ENCODE results near the gene GTPBP10.
A peak's percentile ranks its signal among the peaks of the same experiment; 100 is the strongest.

The GTPBP10 gene

DNA sequence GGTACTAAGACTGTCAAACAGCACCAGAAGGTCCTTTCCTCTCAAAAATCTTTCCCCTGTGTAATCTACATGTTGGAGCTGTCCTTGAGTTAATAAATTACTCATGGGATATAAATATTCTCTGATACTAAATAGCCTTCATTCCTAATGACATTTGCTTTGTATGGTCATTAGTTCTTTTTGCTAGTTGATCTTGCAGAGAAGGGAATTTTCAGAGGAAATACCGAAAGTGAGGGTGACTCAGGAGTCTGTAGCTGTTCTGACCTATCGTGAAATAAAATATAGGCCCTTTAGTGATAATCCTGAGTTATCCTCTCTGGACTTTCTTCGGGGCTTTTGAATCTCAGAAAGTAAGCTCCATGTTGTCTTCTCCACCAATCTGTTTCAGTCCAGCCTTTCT is 37.3 kb downstream of the GTPBP10 start:
- DNase-seq: no peak

DNA sequence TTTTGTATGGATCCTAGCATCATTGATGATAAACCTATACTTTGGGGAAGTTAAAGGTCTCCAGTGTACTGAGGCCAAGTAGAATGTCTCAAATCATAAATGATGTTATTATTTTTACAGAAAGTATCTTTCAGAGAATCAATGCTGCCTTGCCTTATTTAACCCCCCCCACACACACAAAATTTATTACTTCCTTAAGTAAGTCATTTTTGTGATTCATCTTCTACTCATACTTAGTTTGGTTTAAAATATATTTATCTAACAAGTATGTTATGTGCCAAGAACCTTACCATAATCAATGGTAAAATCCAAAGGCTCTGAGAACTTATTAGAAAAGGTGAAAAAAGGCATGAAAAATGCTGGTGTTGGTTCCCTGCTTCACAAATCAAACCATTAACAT is 37.9 kb downstream of the GTPBP10 start:
- no peak for DNase-seq

DNA sequence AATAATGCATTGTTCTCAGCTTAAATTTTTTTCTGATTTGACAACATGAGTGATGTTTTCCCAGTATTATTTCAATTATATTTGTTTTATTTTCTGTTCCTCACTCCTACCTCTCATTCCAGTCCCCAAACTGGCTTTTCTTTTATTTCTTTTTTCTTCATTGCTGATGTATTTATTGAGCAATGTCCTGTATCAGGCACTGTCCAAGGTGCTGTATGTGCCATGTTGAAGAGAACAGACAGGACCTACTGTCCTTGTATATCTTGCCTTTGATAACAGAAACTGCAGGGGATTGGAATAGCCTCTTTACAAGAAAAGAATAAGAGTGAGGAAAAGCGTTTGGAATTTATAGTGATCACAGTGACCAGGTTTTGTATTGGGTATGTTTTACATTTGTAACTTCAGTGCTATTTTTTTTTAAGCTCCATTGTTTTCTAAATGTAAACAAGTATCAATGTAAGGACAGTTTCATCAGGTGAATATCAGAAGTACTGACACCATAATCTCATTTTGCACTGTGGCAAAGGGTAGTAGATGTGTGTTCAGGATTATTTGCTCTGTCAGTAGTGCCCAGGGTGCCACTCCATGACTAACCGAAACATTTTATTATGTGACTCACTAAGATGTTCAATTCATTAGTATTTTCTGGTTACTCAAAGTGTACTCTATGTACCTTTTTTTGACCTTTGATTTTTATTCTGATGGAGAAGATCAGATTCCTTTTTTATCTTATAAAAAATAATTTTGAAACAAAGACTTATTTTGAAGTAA is 41.1 kb downstream of the GTPBP10 start:
- no peak for DNase-seq

DNA sequence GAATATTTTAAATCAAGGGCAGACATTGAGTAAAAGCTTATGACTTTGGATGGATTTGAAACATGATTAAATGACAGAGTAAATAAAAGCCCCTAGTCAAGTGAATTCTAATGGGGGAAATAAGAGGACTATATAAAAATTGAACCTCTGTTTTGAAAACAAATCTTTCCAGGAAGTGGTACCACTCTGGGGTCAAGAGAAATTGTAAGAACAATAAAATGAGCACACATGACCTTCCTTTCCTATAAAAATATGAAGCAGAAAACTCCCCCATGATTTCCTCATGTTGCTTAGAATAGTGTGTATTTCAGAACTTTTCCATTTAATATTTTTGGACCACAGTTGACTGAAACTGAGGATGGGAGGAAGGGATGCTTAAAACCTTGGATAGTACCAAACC is 44.4 kb downstream of the GTPBP10 start:
- no peak for DNase-seq

DNA sequence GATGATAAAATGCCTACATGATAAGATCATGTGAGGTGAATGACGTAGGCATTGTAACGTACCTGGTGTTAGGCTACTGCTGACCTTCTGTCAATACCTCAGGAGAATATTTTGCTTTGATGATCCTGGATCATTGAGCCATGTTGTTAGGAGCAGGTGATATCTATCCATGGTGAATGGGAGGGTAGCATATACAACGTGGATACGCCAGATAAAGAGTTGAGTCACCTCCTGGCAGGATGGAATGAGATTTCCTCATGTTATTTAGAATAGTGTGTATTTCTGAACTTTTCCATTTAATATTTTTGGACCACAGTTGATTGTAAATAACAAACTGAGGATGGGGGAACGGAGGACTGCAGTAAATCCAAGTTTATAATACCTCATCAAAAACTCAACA is 45.0 kb downstream of the GTPBP10 start:
- no peak for DNase-seq

DNA sequence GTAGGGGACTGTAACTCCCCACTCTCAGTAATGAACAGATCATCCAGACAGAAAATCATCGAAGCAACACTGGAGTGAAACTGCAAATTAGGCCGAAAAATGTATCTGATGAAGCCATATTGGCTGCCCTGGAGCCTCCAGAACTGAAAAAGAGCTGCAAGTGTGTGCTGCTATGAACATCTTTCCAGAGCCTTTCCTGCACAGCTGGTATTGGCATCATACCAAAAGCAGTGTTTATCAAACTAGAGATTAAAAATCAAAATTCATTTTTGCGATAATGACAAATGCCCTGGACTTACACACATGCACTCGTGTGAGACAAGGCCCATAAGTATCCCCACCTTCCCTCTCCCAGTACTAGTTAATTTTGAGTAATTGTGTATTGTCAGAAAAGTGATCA is 49.9 kb downstream of the GTPBP10 start:
- DNase-seq: no peak

DNA sequence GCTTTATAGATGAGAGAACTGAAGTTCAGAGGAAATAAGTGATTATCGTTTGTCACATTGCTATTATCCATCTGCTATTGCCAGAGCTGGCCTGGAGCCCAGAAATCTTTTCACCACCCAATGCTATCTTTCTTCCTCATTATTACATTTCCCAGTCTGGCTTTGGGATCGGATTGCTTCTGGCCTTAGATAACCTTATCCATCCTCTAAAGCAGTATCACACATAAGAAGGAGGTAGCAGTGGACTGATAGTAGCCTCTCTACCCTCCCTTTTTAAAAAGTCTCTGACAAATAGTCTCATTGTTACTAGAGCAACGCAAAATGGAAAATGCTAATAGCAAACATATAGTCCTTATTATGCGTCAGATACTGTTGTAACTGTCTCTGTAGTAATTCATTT is 55.5 kb downstream of the GTPBP10 start:
- no peak for DNase-seq

DNA sequence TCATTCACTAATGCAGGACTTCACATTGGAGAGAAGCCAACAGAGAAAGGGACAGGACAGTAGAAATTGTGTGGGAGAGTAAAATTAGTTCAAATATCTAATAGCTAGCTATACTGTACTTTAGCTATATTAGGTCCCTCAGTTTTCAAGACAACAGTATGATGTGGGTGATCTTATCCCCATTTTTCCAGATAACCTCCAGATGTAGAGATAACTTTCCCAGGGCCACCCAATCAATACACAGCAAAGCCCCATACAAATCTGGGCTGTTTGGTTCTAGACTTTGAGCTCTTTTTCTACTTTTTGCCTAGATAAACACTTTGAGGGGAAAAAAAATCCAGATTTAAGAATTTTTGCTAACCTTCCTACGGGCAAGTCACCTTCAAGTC is 56.3 kb downstream of the GTPBP10 start:
- DNase-seq: no peak

DNA sequence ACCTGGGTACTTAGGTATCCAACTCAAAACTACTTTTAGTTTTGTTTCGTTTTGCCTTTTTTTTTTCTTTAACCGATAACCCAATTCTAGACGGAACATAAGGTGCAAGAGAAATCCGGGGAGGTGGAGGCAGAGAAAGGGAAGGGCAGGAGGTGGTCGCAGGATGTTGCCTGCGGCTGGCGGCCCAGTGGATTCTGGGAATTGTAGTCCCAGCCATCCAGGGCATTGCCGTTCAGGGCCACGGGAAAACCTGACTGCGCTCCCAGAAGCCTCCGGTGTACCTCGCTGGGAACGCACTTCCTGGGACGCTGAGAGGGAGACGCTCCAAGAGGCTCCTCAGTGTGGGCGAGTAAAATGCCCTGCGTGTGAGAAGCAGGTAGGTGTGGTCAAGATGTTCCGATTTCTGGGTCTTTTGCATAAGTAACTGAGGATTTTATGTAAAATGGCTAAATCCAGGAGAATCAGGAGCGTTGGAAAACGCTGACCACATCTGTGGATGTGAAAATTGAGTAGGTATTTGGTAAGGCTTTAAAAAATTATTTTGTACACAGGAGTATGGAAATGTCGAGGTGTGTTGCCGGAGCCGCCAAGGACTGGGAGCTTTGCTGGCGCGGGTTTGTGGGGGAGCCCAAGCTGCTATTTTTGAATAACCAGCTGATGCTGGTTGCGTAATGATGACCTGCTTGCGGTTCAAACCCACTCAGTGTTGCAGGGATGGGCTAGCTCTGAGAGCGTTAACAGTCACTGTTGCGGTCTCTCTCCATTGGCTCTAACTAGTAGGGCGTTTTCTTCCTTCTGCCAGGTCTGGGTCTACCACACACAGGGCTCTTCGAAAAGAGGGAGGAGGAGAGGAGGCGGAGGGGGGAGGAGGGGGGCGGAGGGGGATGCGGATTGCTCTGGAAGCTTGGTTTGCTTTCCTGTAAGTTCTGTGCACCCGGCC is 56.9 kb downstream of the GTPBP10 start, which contains the start of gene CLDN12:
TSS of gene CLDN12 (plus strand) at position 288 of the 940 bp plus-strand sequence. CDS start 9,216 bp downstream, outside the sequence.
- peak; percentile 34 to 90 (median 60) for DNase-seq

DNA sequence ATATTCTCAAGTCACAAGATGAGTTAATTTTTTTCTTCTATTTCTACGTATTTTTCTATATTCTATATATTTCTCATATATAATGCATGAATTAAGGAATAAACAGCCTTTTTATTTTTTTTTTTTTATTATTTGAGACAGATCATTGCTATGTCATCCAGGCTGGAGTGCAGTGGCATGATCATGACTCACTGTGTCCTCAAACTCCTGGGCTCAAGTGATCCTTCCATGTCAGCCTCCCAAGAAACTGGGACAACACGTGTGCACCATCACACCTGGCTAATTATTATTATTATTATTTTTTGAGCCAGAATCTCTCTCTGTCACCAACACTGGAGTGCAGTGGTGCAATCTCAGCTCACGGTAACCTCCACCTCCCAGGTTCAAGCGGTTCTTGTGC is 58.3 kb downstream of the GTPBP10 start:
- no peak for DNase-seq

DNA sequence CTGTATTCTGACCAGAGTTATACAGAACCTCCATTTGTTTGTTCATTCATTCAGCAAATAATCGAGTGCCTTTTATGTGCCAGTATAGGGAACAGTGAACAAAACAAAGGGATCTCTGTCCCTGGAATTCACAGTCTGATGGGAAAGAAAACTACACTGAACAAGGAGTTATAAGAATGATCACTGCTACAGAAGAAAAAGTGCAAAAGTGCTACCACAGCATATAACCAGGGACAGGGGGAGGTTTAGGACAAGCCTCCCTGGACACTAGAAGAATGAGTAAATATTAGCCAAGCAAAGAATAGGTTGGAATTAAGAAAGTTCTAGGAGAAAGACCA is 60.9 kb downstream of the GTPBP10 start:
- DNase-seq: no peak

DNA sequence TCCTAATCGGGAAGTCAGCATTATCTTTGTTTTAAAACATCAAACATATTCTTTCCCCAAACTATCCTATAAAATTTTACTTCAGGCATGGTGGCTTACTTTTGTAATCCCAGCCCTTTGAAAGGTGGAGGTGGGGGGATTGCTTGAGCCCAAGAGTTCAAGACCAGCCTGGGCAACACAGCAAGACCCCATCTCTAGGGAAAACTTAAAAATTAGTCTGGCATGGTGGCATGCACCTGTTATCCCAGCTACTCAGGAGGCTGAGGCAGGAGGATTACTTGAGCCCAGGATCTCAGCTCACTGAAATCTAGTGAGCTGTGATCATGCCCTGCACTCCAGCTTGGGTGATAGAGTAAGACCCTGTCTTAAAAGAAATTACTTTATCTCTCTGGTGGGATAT is 61.6 kb downstream of the GTPBP10 start:
- DNase-seq: no peak

DNA sequence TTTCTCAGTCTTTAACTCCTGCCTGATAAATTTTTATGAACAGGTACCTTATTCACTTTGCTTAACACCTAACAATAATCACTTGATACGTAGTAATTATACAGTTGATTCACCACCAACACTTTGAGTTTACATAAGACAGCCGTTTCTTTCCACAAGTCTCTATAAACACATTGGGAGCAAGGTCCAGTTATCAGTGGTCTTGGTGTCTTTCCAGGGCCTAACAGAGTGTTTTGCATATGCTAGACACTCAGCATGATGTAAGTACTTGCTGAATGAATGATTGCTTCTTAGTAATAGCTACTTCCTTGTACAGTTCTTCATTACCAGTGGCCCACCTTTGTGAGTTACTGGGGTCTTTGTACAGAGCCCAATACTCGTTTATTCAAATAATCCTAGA is 63.2 kb downstream of the GTPBP10 start:
- DNase-seq: no peak

DNA sequence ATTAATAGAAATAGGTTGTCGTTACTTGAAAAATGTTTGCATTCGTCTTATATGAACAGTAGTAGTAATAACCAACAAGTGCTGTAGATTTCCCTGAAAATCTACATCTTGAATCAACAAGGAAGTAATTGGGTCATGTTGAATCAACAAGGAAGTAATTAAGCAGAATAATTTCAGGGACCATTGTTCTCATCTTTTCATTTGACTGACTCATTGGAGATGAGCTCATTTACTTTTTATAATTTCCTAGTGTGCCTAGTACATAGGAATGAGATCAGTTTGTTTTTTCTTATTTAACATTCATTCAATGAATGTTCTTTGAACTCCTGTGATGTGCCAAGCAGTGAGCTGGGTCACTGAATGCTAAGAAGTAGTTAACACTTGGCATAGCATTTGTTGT is 65.0 kb downstream of the GTPBP10 start:
- no peak for DNase-seq

DNA sequence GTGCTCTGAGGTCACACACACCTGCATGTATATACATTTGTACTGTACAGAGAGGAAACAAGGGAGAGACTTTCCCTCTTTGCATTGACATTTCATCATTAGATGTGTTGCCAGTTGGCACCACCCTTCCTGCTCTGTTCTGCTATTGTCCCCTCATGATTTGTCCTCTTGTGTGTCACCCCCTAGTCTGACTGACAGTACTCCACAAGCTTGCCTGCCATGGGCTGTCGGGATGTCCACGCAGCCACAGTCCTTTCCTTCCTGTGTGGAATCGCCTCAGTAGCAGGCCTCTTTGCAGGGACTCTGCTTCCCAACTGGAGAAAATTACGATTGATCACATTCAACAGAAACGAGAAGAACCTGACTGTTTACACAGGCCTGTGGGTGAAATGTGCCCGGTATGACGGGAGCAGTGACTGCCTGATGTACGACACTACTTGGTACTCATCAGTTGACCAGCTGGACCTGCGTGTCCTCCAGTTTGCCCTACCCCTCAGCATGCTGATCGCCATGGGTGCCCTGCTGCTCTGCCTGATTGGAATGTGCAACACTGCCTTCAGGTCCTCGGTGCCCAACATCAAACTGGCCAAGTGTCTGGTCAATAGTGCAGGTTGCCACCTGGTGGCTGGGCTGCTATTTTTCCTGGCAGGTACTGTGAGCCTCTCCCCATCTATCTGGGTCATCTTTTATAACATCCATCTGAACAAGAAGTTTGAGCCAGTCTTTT is 66.1 kb downstream of the GTPBP10 start:
- DNase-seq: peak in 1 of 5 donors; percentile 22

DNA sequence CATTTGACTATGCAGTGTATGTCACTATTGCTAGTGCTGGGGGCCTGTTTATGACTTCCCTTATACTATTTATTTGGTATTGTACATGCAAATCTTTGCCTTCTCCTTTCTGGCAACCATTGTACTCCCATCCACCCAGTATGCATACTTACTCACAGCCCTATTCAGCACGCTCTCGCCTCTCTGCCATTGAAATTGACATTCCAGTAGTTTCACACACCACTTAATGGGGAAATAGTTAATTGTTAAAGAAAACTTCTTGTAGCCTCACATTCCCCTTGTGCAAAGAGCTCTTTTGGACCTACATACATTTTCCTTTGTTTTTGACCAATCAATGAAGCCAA is 66.6 kb downstream of the GTPBP10 start:
- DNase-seq: no peak

DNA sequence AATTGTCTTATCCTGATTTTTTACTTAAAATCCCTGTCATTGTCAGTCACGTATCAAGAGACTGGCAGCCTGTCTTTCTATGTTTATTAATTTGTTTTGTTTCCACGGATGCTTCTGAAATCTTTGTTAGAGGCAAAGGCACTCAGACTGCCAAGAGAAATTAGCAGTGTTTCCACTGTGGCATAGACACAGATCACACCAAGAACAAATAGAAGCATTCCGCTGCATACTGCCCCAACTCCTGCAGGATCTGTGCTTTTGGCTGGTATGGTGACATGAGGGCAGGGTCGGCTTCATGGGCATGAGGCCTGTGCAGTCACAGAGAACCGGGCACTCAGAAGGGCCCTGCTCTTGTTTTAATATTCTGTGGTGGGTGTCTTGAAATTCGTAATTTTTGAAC is 75.1 kb downstream of the GTPBP10 start:
- no peak for DNase-seq

DNA sequence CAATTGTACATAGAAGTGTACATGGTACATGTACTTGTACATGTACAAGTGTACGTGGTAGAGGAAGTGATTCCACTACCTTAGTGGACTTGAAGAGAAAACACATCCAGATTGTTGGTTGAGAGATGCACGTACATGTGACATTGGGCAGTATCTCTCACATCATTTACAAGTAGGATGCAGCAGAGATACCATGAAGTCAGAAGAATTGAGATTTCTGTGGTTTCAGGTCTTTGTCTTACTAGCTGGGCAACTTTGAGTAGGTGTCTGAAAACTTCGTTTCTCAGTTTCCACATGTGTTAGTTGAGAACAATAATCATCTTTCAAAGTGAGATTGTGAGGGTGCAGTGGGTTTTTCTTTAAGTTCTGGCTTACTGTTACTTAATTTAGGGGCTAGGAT is 78.2 kb downstream of the GTPBP10 start:
- peak in 1 of 5 donors; percentile 44 for DNase-seq

DNA sequence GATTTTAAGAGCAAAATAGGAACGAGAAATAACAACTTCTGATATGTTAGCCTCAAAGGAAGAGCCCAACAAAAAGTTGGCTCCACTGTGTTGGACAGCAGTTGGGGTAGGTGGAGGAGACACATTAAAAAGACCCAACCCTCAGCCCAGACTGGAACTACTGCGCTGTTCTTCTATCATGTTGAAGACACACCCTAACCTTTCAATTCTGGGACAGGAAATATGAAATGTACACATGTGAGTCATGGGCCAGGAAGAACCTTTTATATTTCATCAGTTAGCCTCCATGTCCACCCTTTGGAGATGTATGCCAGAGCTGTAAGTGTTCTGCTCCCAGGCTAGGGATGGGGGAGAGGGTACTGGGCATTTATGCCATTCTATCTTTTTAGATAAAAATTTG is 78.9 kb downstream of the GTPBP10 start:
- peak in 1 of 5 donors; percentile 57 for DNase-seq

DNA sequence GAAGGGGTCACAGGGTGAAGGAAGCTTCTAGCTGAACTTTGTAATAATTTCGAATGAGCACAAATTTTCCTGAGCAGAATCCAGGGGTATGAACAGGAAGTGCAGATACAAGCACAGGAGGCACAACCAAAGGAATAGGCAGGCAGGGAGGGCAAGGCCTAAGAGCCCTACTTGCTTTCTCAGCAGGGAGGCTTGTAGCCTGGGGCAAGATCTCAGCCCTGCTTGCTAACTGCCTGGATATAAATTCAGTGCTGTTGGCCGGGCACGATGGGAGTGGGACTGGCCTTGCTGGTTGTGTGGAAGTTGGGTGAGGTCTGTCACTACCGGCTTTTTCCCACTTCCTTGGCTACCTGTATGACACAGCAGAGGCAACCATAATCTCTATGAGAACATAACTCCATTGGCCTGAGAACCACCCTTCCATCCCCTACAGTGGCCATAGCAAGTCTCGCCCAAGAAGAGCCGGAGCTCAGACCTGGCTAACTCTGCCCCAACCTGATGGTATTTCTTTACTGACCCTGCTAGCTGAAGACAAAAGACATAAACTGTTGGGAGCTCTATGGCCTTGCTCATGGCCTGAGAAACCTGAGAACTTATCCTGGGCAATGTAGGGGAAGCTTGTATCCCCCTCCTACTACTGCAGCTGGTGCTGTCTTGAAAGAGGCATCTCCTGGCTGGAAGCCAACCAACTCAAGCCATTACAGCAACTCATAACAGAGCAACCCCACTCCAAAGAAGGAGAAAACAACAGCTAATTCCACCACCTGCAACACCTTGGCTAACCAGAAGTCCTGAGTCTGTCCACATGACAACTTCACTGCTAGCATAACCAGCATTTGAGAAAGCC is 84.3 kb downstream of the GTPBP10 start:
- DNase-seq: no peak

DNA sequence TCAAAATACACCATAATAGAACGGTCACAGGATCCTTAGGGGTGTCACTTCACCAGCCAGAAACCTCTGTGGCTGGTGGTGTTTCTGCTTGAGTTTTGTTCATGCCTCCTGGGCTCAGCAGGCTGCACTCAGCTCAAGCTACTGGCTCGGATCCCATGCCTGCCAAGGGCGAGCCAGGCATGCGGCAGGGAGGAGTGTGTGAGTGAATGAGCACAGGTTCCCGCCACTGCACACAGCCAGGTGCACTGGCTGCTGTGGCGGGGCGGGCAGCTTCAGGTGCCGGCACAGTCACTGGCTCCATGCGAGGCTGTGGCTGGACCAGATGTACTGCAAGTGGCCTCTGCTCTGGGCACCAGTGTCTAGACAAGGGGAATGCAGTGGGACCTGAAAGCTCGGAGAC is 86.2 kb downstream of the GTPBP10 start:
- DNase-seq: no peak

DNA sequence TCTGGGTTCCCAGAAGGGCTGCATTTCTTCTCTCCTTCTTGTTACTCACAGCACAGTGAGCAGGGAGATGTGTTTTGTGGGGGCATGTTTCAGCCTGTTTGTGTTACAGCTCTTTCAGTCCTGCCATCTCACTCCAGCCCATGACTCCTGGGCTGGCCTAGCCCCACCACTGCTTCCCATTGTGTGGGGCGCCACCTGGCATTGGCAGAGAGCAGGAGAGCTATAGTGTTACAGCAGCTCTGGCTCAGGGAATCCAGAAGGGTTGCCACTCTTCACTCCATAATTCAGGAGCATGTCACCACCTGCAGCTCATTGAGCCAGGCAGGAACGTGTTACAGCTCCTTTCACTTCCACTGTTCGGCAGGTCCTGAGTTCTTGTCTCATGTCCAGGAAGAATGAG is 86.7 kb downstream of the GTPBP10 start:
- DNase-seq: no peak

Data from T-helper 1 cell (primary cell).